SJSA1 (cell line): ENCODE data around the gene HELT. TPM values are rescaled to one million over a fixed set of nuclear protein-coding genes. Genes with fewer than 3 reads are reported as not detected.
"Not testable (repeated sequence)": the region's sequence is repeated elsewhere in the genome, so short reads cannot be mapped to it uniquely, and the experiment has no call there.

Experiments used
- DNase-seq, 2 experiments: peaks; one replicate each; pipeline ENCODE4 v3.0.0-alpha.2; 2015 to 2020; ENCODE audit warnings: low spot score in 2 of 2, low read depth in 1 of 2
- H3K27ac ChIP-seq: fragments of 250-450 bp; sonication (Bioruptor Pico); 2 replicates; pipeline ENCODE4 v1.5.1; 2020; ENCODE audit warnings: mild to moderate bottlenecking, moderate library complexity
- H3K27me3 ChIP-seq: fragments of 250-450 bp; sonication (Bioruptor Pico); replicated peaks from 2 replicates; pipeline ENCODE4 v1.5.1; 2020; ENCODE audit warnings: mild to moderate bottlenecking, moderate library complexity
- H3K36me3 ChIP-seq: fragments of 250-450 bp; sonication (Bioruptor Pico); 2 replicates; pipeline ENCODE4 v1.5.1; 2020; ENCODE audit warnings: mild to moderate bottlenecking
- H3K4me1 ChIP-seq: fragments of 250-450 bp; sonication (Bioruptor Pico); replicated peaks from 2 replicates; pipeline ENCODE4 v1.6.1; 2021; ENCODE audit warnings: mild to moderate bottlenecking
- H3K4me3 ChIP-seq: fragments of 250-450 bp; sonication (Bioruptor Pico); 2 replicates; pipeline ENCODE4 v1.5.1; 2020; ENCODE audit warnings: mild to moderate bottlenecking
- H3K9me3 ChIP-seq: fragments of 250-450 bp; sonication (Bioruptor Pico); replicated peaks from 2 replicates; pipeline ENCODE4 v1.5.1; 2020; ENCODE audit warnings: mild to moderate bottlenecking
- total RNA-seq: library from RNA; depleted of rRNA; stranded (reverse); fragments of >200 nt; shearing (Covaris generic); gene quantifications from 2 replicates; pipeline ENCODE4 v1.2.3, GENCODE V29; 2014

The HELT gene
- total RNA-seq, 1 experiment from 2014 or later: not detected

GRCh38 chr4:184990131-184990530 lies 28.2 kb upstream of the HELT start:
- H3K36me3 ChIP-seq, H3K4me3 ChIP-seq, H3K27ac ChIP-seq, H3K9me3 ChIP-seq, H3K4me1 ChIP-seq, DNase-seq: not testable (repeated sequence)
- H3K27me3 ChIP-seq: peaks cover 10% of the 10 kb centered on the region

GRCh38 chr4:184991860-184992259 lies 26.4 kb upstream of the HELT start:
- Histone ChIP-seq H3K36me3 (no peaks in the 10 kb centered on the region), H3K27me3 (peaks cover 10% of the 10 kb centered on the region), H3K4me1 (no peaks in the 10 kb centered on the region), H3K27ac (no peak overlapping the region), H3K4me3 (no peak overlapping the region), H3K9me3 (0 out of 2 replicates have a peak, but pooled peaks cover 3% of the 10 kb centered on the region)
- no peak for DNase-seq

- Histone ChIP-seq H3K4me3 (no peak overlapping the region), H3K27ac (no peak overlapping the region), H3K9me3 (0 out of 2 replicates have a peak, but pooled peaks cover 3% of the 10 kb centered on the region), H3K36me3 (no peaks in the 10 kb centered on the region), H3K27me3 (peaks cover 10% of the 10 kb centered on the region), H3K4me1 (no peaks in the 10 kb centered on the region)
- DNase-seq: no peak
Observed at GRCh38 chr4:184992422-184992821, 25.9 kb upstream of the HELT start.

GRCh38 chr4:184993247-184993646 lies 25.0 kb upstream of the HELT start:
- no peak for DNase-seq
- Histone ChIP-seq H3K9me3 (0 out of 2 replicates have a peak, but pooled peaks cover 4% of the 10 kb centered on the region), H3K36me3 (no peaks in the 10 kb centered on the region), H3K4me3 (no peak overlapping the region), H3K27me3 (peaks cover 10% of the 10 kb centered on the region), H3K4me1 (no peaks in the 10 kb centered on the region), H3K27ac (no peak overlapping the region)

- Histone ChIP-seq H3K9me3 (0 out of 2 replicates have a peak, but pooled peaks cover 4% of the 10 kb centered on the region), H3K27ac (no peak overlapping the region), H3K36me3 (no peaks in the 10 kb centered on the region), H3K27me3 (peaks cover 10% of the 10 kb centered on the region), H3K4me1 (no peaks in the 10 kb centered on the region), H3K4me3 (no peak overlapping the region)
- DNase-seq: no peak
Observed at GRCh38 chr4:184994010-184994622, 24.2 kb upstream of the HELT start.

GRCh38 chr4:184994623-184995010 lies 23.7 kb upstream of the HELT start:
- Histone ChIP-seq H3K4me3 (no peak overlapping the region), H3K9me3 (0 out of 2 replicates have a peak, but pooled peaks cover 4% of the 10 kb centered on the region), H3K36me3 (no peaks in the 10 kb centered on the region), H3K27me3 (peaks cover 10% of the 10 kb centered on the region), H3K4me1 (no peaks in the 10 kb centered on the region), H3K27ac (no peak overlapping the region)
- no peak for DNase-seq

- not testable (repeated sequence) for H3K4me3 ChIP-seq, DNase-seq, H3K9me3 ChIP-seq, H3K27ac ChIP-seq, H3K27me3 ChIP-seq, H3K36me3 ChIP-seq, H3K4me1 ChIP-seq
Observed at GRCh38 chr4:184997656-184998055, 20.6 kb upstream of the HELT start.

- no peaks in the 10 kb centered on the region for H3K36me3 ChIP-seq
- H3K27ac ChIP-seq: no peak overlapping the region
- no peaks in the 10 kb centered on the region; the same call in 1 of the 2 replicates for H3K4me1 ChIP-seq
- DNase-seq: no peak
- 0 out of 2 replicates have a peak, but pooled peaks cover 2% of the 10 kb centered on the region for H3K9me3 ChIP-seq
- H3K4me3 ChIP-seq: no peak overlapping the region
- no peaks in the 10 kb centered on the region for H3K27me3 ChIP-seq
Observed at GRCh38 chr4:185002784-185003183, 15.5 kb upstream of the HELT start.

GRCh38 chr4:185003596-185004351 lies 14.5 kb upstream of the HELT start:
- no peak overlapping the region for H3K4me3 ChIP-seq
- DNase-seq: no peak
- no peaks in the 10 kb centered on the region; the same call in 1 of the 2 replicates for H3K4me1 ChIP-seq
- no peaks in the 10 kb centered on the region for H3K27me3 ChIP-seq
- H3K9me3 ChIP-seq: no peaks in the 10 kb centered on the region
- H3K27ac ChIP-seq: no peak overlapping the region
- H3K36me3 ChIP-seq: no peaks in the 10 kb centered on the region

- no peaks in the 10 kb centered on the region for H3K36me3 ChIP-seq
- H3K27me3 ChIP-seq: no peaks in the 10 kb centered on the region; the same call in 1 of the 2 replicates
- no peak overlapping the region for H3K4me3 ChIP-seq
- no peak overlapping the region for H3K27ac ChIP-seq
- no peaks in the 10 kb centered on the region; the same call in 1 of the 2 replicates for H3K4me1 ChIP-seq
- no peak for DNase-seq
- no peaks in the 10 kb centered on the region for H3K9me3 ChIP-seq
Observed at GRCh38 chr4:185004562-185005218, 13.6 kb upstream of the HELT start.

GRCh38 chr4:185005219-185005819 lies 13.0 kb upstream of the HELT start:
- Histone ChIP-seq H3K4me3 (no peak overlapping the region), H3K4me1 (no peaks in the 10 kb centered on the region; the same call in 1 of the 2 replicates), H3K27me3 (no peaks in the 10 kb centered on the region; the same call in 1 of the 2 replicates), H3K27ac (no peak overlapping the region), H3K9me3 (no peaks in the 10 kb centered on the region), H3K36me3 (no peaks in the 10 kb centered on the region)
- DNase-seq: peak; percentile 65 to 75

- H3K27me3 ChIP-seq: peaks cover 24% of the 10 kb centered on the region
- no peaks in the 10 kb centered on the region for H3K4me1 ChIP-seq
- no peak overlapping the region for H3K27ac ChIP-seq
- H3K36me3 ChIP-seq: no peaks in the 10 kb centered on the region
- H3K9me3 ChIP-seq: no peaks in the 10 kb centered on the region
- DNase-seq: no peak
- H3K4me3 ChIP-seq: no peak overlapping the region
Observed at GRCh38 chr4:185011408-185011807, 6.9 kb upstream of the HELT start.

- Histone ChIP-seq H3K36me3 (no peaks in the 10 kb centered on the region), H3K27me3 (peaks cover 43% of the 10 kb centered on the region), H3K27ac (no peak overlapping the region), H3K4me1 (no peaks in the 10 kb centered on the region), H3K4me3 (no peak overlapping the region), H3K9me3 (no peaks in the 10 kb centered on the region)
- DNase-seq: no peak
Observed at GRCh38 chr4:185013417-185014125, 4.7 kb upstream of the HELT start.
